ENCODE results near the gene ABCA5. TPM values are rescaled to one million over a fixed set of nuclear protein-coding genes. Genes with fewer than 3 reads are reported as not detected.
"Not testable (repeated sequence)": the region's sequence is repeated elsewhere in the genome, so short reads cannot be mapped to it uniquely, and the experiment has no call there.

Gene ABCA5
- total RNA-seq, 1 experiment from 2014 or later: 3.7 TPM

GRCh38 chr17:69207151-69207550 is 119.8 kb downstream of the ABCA5 start:
- Histone ChIP-seq H3K27me3 (0 out of 2 replicates have a peak, but pooled peaks cover 2% of the 10 kb centered on the region), H3K4me3 (no peak overlapping the region), H3K36me3 (no peaks in the 10 kb centered on the region), H3K9me3 (no peaks in the 10 kb centered on the region; the same call in 1 of the 2 replicates)
- no peak for DNase-seq

GRCh38 chr17:69198238-69198637 is 128.7 kb downstream of the ABCA5 start:
- Histone ChIP-seq H3K9me3 (no peaks in the 10 kb centered on the region), H3K27me3 (no peaks in the 10 kb centered on the region; the same call in 1 of the 2 replicates), H3K4me3 (no peak overlapping the region), H3K36me3 (no peaks in the 10 kb centered on the region)
- no peak for DNase-seq

- H3K4me3 ChIP-seq, H3K36me3 ChIP-seq, DNase-seq, H3K27me3 ChIP-seq, H3K9me3 ChIP-seq: not testable (repeated sequence)
Observed at GRCh38 chr17:69196105-69196653, 130.8 kb downstream of the ABCA5 start.

Other genes starting within 250 kb of the ABCA5 start
- 0.99 and 1.9 TPM in 2 replicates for gene ABCA6, start 185.2 kb downstream of the ABCA5 start, total RNA-seq (2014; rRNA removed; shearing (Covaris generic); ENCODE audit: low replicate concordance)
- gene ABCA10, start 98.3 kb downstream of the ABCA5 start, total RNA-seq (2014; rRNA removed; shearing (Covaris generic); ENCODE audit: low replicate concordance): 0.07 and 0.59 TPM in 2 replicates
- 0.96 and 1.9 TPM in 2 replicates for gene MAP2K6, start 87.6 kb upstream of the ABCA5 start, total RNA-seq (2014; rRNA removed; shearing (Covaris generic); ENCODE audit: low replicate concordance)

Measured in MG63 (cell line).